ENCODE results near the gene SPATS2L. TPM values are rescaled to one million over a fixed set of nuclear protein-coding genes. Genes with fewer than 3 reads are reported as not detected.

SPATS2L gene
- total RNA-seq, 1 donor from 2014 or later: 29.1 TPM

GRCh38 chr2:200439981-200440380, 133.5 kb downstream of the SPATS2L start:
- Histone ChIP-seq H3K4me2 (no peak overlapping the region), H3K27ac (no peak overlapping the region), H3F3A (ENCODE audit: low read depth) (no peaks in the 10 kb centered on the region), H3K27me3 (no peaks in the 10 kb centered on the region), H2AFZ (replicated peaks) (no peak overlapping the region), H3K79me2 (ENCODE audit: low read depth) (no peaks in the 10 kb centered on the region), H4K20me1 (ENCODE audit: low read depth) (no peaks in the 10 kb centered on the region), H3K4me3 (no peak overlapping the region), H3K9me3 (ENCODE audit: low read depth) (no peaks in the 10 kb centered on the region), H3K9ac (no peak overlapping the region), H3K36me3 (no peaks in the 10 kb centered on the region), H3K4me1 (peaks cover 4% of the 10 kb centered on the region)
- TF ChIP-seq EZH2phosphoT487 (IDR thresholded peaks at IDR 0.05) (no peak), CTCF (IDR thresholded peaks at IDR 0.05) (no peak), EZH2 (IDR thresholded peaks at IDR 0.05) (no peak)
- Mint-ChIP-seq H3K36me3 (peaks cover 36% of the 10 kb centered on the region), H3K4me1 (no peaks in the 10 kb centered on the region), H3K27ac (no peak overlapping the region), H3K9me3 (no peaks in the 10 kb centered on the region), H3K4me3 (no peak overlapping the region), H3K27me3 (ENCODE audit: insufficient read depth, low read depth) (no peaks in the 10 kb centered on the region)
- DNase-seq (ENCODE audit: low spot score): no peak

GRCh38 chr2:200442471-200442870, 136.0 kb downstream of the SPATS2L start:
- TF ChIP-seq EZH2 (IDR thresholded peaks at IDR 0.05) (no peak), CTCF (IDR thresholded peaks at IDR 0.05) (no peak), EZH2phosphoT487 (IDR thresholded peaks at IDR 0.05) (no peak)
- H3K27me3 ChIP-seq: no peaks in the 10 kb centered on the region
- H3K4me3 Mint-ChIP-seq: no peak overlapping the region
- H3K9me3 ChIP-seq (ENCODE audit: low read depth): no peaks in the 10 kb centered on the region
- H3K27ac ChIP-seq: no peak overlapping the region
- no peaks in the 10 kb centered on the region for H4K20me1 ChIP-seq (ENCODE audit: low read depth)
- H3K4me2 ChIP-seq: no peak overlapping the region
- H2AFZ ChIP-seq (replicated peaks): no peak overlapping the region
- H3K9me3 Mint-ChIP-seq: no peaks in the 10 kb centered on the region
- no peak overlapping the region for H3K9ac ChIP-seq
- no peak for DNase-seq (ENCODE audit: low spot score)
- no peaks in the 10 kb centered on the region for H3K27me3 Mint-ChIP-seq (ENCODE audit: insufficient read depth, low read depth)
- no peak overlapping the region for H3K4me3 ChIP-seq
- H3K36me3 ChIP-seq: no peaks in the 10 kb centered on the region
- peaks cover 20% of the 10 kb centered on the region for H3K36me3 Mint-ChIP-seq
- H3K4me1 Mint-ChIP-seq: no peaks in the 10 kb centered on the region
- H3K4me1 ChIP-seq: peaks cover 4% of the 10 kb centered on the region
- no peak overlapping the region for H3K27ac Mint-ChIP-seq
- H3F3A ChIP-seq (ENCODE audit: low read depth): no peaks in the 10 kb centered on the region
- H3K79me2 ChIP-seq (ENCODE audit: low read depth): no peaks in the 10 kb centered on the region

- no peaks in the 10 kb centered on the region for H3K27me3 Mint-ChIP-seq (ENCODE audit: insufficient read depth, low read depth)
- H3K79me2 ChIP-seq (ENCODE audit: low read depth): no peaks in the 10 kb centered on the region
- peaks cover 4% of the 10 kb centered on the region for H3K4me1 ChIP-seq
- H3K9me3 ChIP-seq (ENCODE audit: low read depth): no peaks in the 10 kb centered on the region
- no peaks in the 10 kb centered on the region for H3K9me3 Mint-ChIP-seq
- no peak overlapping the region for H3K9ac ChIP-seq
- no peak overlapping the region for H2AFZ ChIP-seq (replicated peaks)
- no peak overlapping the region for H3K4me3 Mint-ChIP-seq
- H3K27ac Mint-ChIP-seq: no peak overlapping the region
- H3F3A ChIP-seq (ENCODE audit: low read depth): no peaks in the 10 kb centered on the region
- H3K4me1 Mint-ChIP-seq: no peaks in the 10 kb centered on the region
- H4K20me1 ChIP-seq (ENCODE audit: low read depth): no peaks in the 10 kb centered on the region
- DNase-seq (ENCODE audit: low spot score): no peak
- H3K36me3 Mint-ChIP-seq: peaks cover 14% of the 10 kb centered on the region
- TF ChIP-seq CTCF (IDR thresholded peaks at IDR 0.05) (no peak), EZH2 (IDR thresholded peaks at IDR 0.05) (no peak), EZH2phosphoT487 (IDR thresholded peaks at IDR 0.05) (no peak)
- H3K27ac ChIP-seq: no peak overlapping the region
- no peak overlapping the region for H3K4me2 ChIP-seq
- no peaks in the 10 kb centered on the region for H3K27me3 ChIP-seq
- no peaks in the 10 kb centered on the region for H3K36me3 ChIP-seq
- no peak overlapping the region for H3K4me3 ChIP-seq
Measured at GRCh38 chr2:200443376-200443775, 136.9 kb downstream of the SPATS2L start.
